MCF 10A (cell line): ENCODE data around the gene C1orf216. TPM values are rescaled to one million over a fixed set of nuclear protein-coding genes. Genes with fewer than 3 reads are reported as not detected.

ENCODE experiments used
- BruUV-seq: library from RNA; stranded (reverse); fragments of 400-500 nt; replicated peaks from 2 replicates; lab custom pipeline; 2021; lab: Mats Ljungman, UMichigan
- CTCF ChIA-PET: fragments of 300-600 bp; sonication (Branson Sonifier 250); formaldehyde crosslinking; extraction: SDS; loops from one replicate; lab custom pipeline; 2021; ENCODE audit warnings: antibody characterized with exemption, inconsistent platforms; lab: Yijun Ruan, JAX
- POLR2A ChIA-PET: fragments of 300-600, 350-650 bp; sonication (Branson Sonifier 250); formaldehyde crosslinking; extraction: SDS; loops from one replicate; lab custom pipeline; 2020; ENCODE audit warnings: antibody characterized with exemption, inconsistent platforms; lab: Yijun Ruan, JAX
- DNase-seq: peaks from one replicate; pipeline ENCODE4 v3.0.0-alpha.2; 2018; ENCODE audit not compliant: unreplicated experiment
- H3K27ac Mint-ChIP-seq: one replicate; pipeline ENCODE4 v1.8.0; 2022; ENCODE audit warnings: mild to moderate bottlenecking, low read depth, mixed read lengths; ENCODE audit not compliant: unreplicated experiment
- H3K27me3 Mint-ChIP-seq: one replicate; pipeline ENCODE4 v1.8.0; 2022; ENCODE audit warnings: mixed read lengths; ENCODE audit not compliant: insufficient read depth, unreplicated experiment
- H3K36me3 Mint-ChIP-seq: one replicate; pipeline ENCODE4 v1.8.0; 2022; ENCODE audit warnings: mild to moderate bottlenecking, moderate library complexity, mixed read lengths; ENCODE audit not compliant: insufficient read depth, unreplicated experiment
- H3K4me1 Mint-ChIP-seq: one replicate; pipeline ENCODE4 v1.8.0; 2022; ENCODE audit warnings: mixed read lengths; ENCODE audit not compliant: insufficient read depth, unreplicated experiment
- H3K4me3 Mint-ChIP-seq: one replicate; pipeline ENCODE4 v1.8.0; 2022; ENCODE audit warnings: mild to moderate bottlenecking, moderate library complexity, mixed read lengths; ENCODE audit not compliant: unreplicated experiment
- H3K9me3 Mint-ChIP-seq: one replicate; pipeline ENCODE4 v1.8.0; 2022; ENCODE audit warnings: mixed read lengths; ENCODE audit not compliant: unreplicated experiment
- CTCF ChIP-seq: fragments of 200-600 bp; IDR thresholded peaks from one replicate; pipeline ENCODE4 v1.8.0; 2022; ENCODE audit warnings: antibody characterized with exemption, mild to moderate bottlenecking; ENCODE audit not compliant: unreplicated experiment
- intact Hi-C: fragments of 100-400 bp; cut with micrococcal nuclease; formaldehyde crosslinking; loops from 2 replicates; pipeline ENCODE4 v1.14.1; 2022
- total RNA-seq: library from RNA; stranded (reverse); gene quantifications from 2 replicates; pipeline ENCODE4 v1.2.3, GENCODE V29; 2022

C1orf216 gene
- total RNA-seq, 1 experiment from 2014 or later: 7.1 TPM

- no peak for TF ChIP-seq CTCF
- H3K36me3 Mint-ChIP-seq: no peaks in the 10 kb centered on the region
- H3K27ac Mint-ChIP-seq: no peak overlapping the region
- no peak for DNase-seq
- no peak overlapping the region for H3K4me3 Mint-ChIP-seq
- intact Hi-C loops: no loop called here
- ChIA-PET POLR2A (no interaction called here), CTCF (interaction anchor here (0.6 kb wide), 1 partner anchor 21 kb away, joined by 3 read pairs; no protein-coding TSS in a partner anchor)
- BruUV-seq: no TSS peak
- H3K9me3 Mint-ChIP-seq: no peaks in the 10 kb centered on the region
- peaks cover 57% of the 10 kb centered on the region for H3K27me3 Mint-ChIP-seq
- no peaks in the 10 kb centered on the region for H3K4me1 Mint-ChIP-seq
These were observed 30.5 kb downstream of the C1orf216 start for GRCh38 chr1:35688161-35688560.

GRCh38 chr1:35683012-35683411 is 35.7 kb downstream of the C1orf216 start:
- Mint-ChIP-seq H3K27ac (no peak overlapping the region), H3K4me1 (no peaks in the 10 kb centered on the region), H3K36me3 (no peaks in the 10 kb centered on the region), H3K27me3 (peaks cover 66% of the 10 kb centered on the region), H3K9me3 (no peaks in the 10 kb centered on the region), H3K4me3 (no peak overlapping the region)
- intact Hi-C loops: no loop called here
- CTCF ChIA-PET: interaction anchor here (0.9 to 1.1 kb wide), 2 partner anchors 33 to 87 kb away, joined by 3 read pairs; no protein-coding TSS in a partner anchor
- POLR2A ChIA-PET: no interaction called here
- no TSS peak for BruUV-seq
- TF ChIP-seq CTCF: no peak
- DNase-seq: no peak

GRCh38 chr1:35680271-35680670 is 38.4 kb downstream of the C1orf216 start:
- POLR2A ChIA-PET: interaction anchor here (0.9 kb wide), 1 partner anchor 42 kb away, joined by 3 read pairs; no protein-coding TSS in a partner anchor
- peaks cover 64% of the 10 kb centered on the region for H3K27me3 Mint-ChIP-seq
- no peak overlapping the region for H3K27ac Mint-ChIP-seq
- no peak for TF ChIP-seq CTCF
- H3K9me3 Mint-ChIP-seq: no peaks in the 10 kb centered on the region
- H3K4me1 Mint-ChIP-seq: no peaks in the 10 kb centered on the region
- CTCF ChIA-PET: interaction anchor here (0.5 kb wide), 1 partner anchor 12 kb away, joined by 3 read pairs; no protein-coding TSS in a partner anchor
- BruUV-seq: no TSS peak
- DNase-seq: no peak
- intact Hi-C loops: no loop called here
- H3K36me3 Mint-ChIP-seq: no peaks in the 10 kb centered on the region
- no peak overlapping the region for H3K4me3 Mint-ChIP-seq

- Mint-ChIP-seq H3K4me1 (no peaks in the 10 kb centered on the region), H3K27ac (no peak overlapping the region), H3K27me3 (peaks cover 42% of the 10 kb centered on the region), H3K36me3 (no peaks in the 10 kb centered on the region), H3K4me3 (no peak overlapping the region), H3K9me3 (no peaks in the 10 kb centered on the region)
- no peak for DNase-seq
- intact Hi-C loops: no loop called here
- no peak for TF ChIP-seq CTCF
- CTCF ChIA-PET: no interaction called here
- POLR2A ChIA-PET: no interaction called here
- no TSS peak for BruUV-seq
These were observed 42.9 kb downstream of the C1orf216 start for GRCh38 chr1:35675773-35676172.
